ENCODE results near the gene CLSTN3.

- TF ChIP-seq ZSCAN22 (CRISPR knock-in tag; IDR thresholded peaks at IDR 0.05): no peak
- TF ChIP-seq, protein P1, sequence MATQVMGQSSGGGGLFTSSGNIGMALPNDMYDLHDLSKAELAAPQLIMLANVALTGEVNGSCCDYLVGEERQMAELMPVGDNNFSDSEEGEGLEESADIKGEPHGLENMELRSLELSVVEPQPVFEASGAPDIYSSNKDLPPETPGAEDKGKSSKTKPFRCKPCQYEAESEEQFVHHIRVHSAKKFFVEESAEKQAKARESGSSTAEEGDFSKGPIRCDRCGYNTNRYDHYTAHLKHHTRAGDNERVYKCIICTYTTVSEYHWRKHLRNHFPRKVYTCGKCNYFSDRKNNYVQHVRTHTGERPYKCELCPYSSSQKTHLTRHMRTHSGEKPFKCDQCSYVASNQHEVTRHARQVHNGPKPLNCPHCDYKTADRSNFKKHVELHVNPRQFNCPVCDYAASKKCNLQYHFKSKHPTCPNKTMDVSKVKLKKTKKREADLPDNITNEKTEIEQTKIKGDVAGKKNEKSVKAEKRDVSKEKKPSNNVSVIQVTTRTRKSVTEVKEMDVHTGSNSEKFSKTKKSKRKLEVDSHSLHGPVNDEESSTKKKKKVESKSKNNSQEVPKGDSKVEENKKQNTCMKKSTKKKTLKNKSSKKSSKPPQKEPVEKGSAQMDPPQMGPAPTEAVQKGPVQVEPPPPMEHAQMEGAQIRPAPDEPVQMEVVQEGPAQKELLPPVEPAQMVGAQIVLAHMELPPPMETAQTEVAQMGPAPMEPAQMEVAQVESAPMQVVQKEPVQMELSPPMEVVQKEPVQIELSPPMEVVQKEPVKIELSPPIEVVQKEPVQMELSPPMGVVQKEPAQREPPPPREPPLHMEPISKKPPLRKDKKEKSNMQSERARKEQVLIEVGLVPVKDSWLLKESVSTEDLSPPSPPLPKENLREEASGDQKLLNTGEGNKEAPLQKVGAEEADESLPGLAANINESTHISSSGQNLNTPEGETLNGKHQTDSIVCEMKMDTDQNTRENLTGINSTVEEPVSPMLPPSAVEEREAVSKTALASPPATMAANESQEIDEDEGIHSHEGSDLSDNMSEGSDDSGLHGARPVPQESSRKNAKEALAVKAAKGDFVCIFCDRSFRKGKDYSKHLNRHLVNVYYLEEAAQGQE (IDR thresholded peaks at IDR 0.05; ENCODE audit: borderline replicate concordance in 1 of 2, low read depth in 1 of 2, low read length in 2 of 2): no peak
- no peak for TF ChIP-seq POLR2A (IDR thresholded peaks at IDR 0.05; ENCODE audit: insufficient read depth in 1 of 2, low read depth in 2 of 2, low read length in 2 of 2)
- TF ChIP-seq POLR2AphosphoS5 (IDR thresholded peaks at IDR 0.05; ENCODE audit: low read depth, low read length): no peak
- no peak for TF ChIP-seq FOXK2 (IDR thresholded peaks at IDR 0.05)
- no peak for TF ChIP-seq ELK4 (CRISPR knock-in tag; IDR thresholded peaks at IDR 0.05; ENCODE audit: borderline replicate concordance)
- no peak for TF ChIP-seq PAX8 (CRISPR knock-in tag; IDR thresholded peaks at IDR 0.05; ENCODE audit: borderline replicate concordance)
- no peak for TF ChIP-seq ZNF121 (CRISPR knock-in tag; IDR thresholded peaks at IDR 0.05)
Measured at GRCh38 chr12:7156259-7157197, 26.4 kb downstream of the CLSTN3 start.

All from HepG2 (cell line).